ENCODE data around the gene BAZ2B. TPM values are rescaled to one million over a fixed set of nuclear protein-coding genes. Genes with fewer than 3 reads are reported as not detected.

The BAZ2B gene
- total and polyA plus RNA-seq, 2 experiments from 2014 or later: 51.7 to 62.9 TPM

GRCh38 chr2:159589286-159589685, 27.1 kb downstream of the BAZ2B start:
- H3K4me3 ChIP-seq: no peak overlapping the region
- H2AFZ ChIP-seq: no peak overlapping the region
- no peaks in the 10 kb centered on the region for H3K9me2 ChIP-seq (ENCODE audit: insufficient read depth)
- TF ChIP-seq ZNF114 (CRISPR knock-in tag; IDR thresholded peaks at IDR 0.05): no peak
- no peak for TF ChIP-seq STAT1 (IDR thresholded peaks at IDR 0.05; ENCODE audit: unreplicated experiment)
- TF ChIP-seq ETS1 (IDR thresholded peaks at IDR 0.05): no peak
- TF ChIP-seq POLR2AphosphoS5 (IDR thresholded peaks at IDR 0.05; ENCODE audit: low read depth): no peak
- TF ChIP-seq JUNB (IDR thresholded peaks at IDR 0.05; ENCODE audit: unreplicated experiment): no peak
- TF ChIP-seq ZNF331 (CRISPR knock-in tag; IDR thresholded peaks at IDR 0.05; ENCODE audit: low read depth): no peak
- H3K27ac Mint-ChIP-seq: no peak overlapping the region
- H3F3A ChIP-seq (replicated peaks; ENCODE audit: low read depth): no peaks in the 10 kb centered on the region
- H3K27me3 Mint-ChIP-seq (ENCODE audit: insufficient read depth, low read depth, poor library complexity): peaks cover 3% of the 10 kb centered on the region
- H3K27me3 ChIP-seq (ENCODE audit: insufficient read depth): no peaks in the 10 kb centered on the region
- H3K4me2 ChIP-seq: no peak overlapping the region
- H3K27ac ChIP-seq (ENCODE audit: low read depth): no peak overlapping the region
- no peaks in the 10 kb centered on the region for H3K4me1 ChIP-seq (ENCODE audit: insufficient read depth)
- H3K9me3 Mint-ChIP-seq: no peaks in the 10 kb centered on the region
- DNase-seq (ENCODE audit: low spot score): no peak
- peaks cover 93% of the 10 kb centered on the region for H3K79me2 ChIP-seq (replicated peaks; ENCODE audit: insufficient read depth)
- peaks cover 7% of the 10 kb centered on the region; the same call in 2 of the 3 replicates for H3K36me3 Mint-ChIP-seq (ENCODE audit: low read depth)
- no peak for ATAC-seq
- peaks cover 5% of the 10 kb centered on the region; the same call in 2 of the 3 replicates for H3K4me1 Mint-ChIP-seq
- H3K4me3 Mint-ChIP-seq: no peak overlapping the region
- no peaks in the 10 kb centered on the region for H3K36me3 ChIP-seq (ENCODE audit: insufficient read depth)
- no peaks in the 10 kb centered on the region; the same call in 1 of the 2 replicates for H4K20me1 ChIP-seq (replicated peaks; ENCODE audit: insufficient read depth)

GRCh38 chr2:159586034-159586433, 30.3 kb downstream of the BAZ2B start:
- Histone ChIP-seq H4K20me1 (replicated peaks; ENCODE audit: insufficient read depth) (no peaks in the 10 kb centered on the region; the same call in 1 of the 2 replicates), H3K27me3 (ENCODE audit: insufficient read depth) (no peaks in the 10 kb centered on the region), H3K4me3 (no peak overlapping the region), H3K27ac (ENCODE audit: low read depth) (no peak overlapping the region), H2AFZ (no peak overlapping the region), H3K79me2 (replicated peaks; ENCODE audit: insufficient read depth) (peaks cover 84% of the 10 kb centered on the region), H3K4me2 (no peak overlapping the region), H3K4me1 (ENCODE audit: insufficient read depth) (no peaks in the 10 kb centered on the region), H3K9me2 (ENCODE audit: insufficient read depth) (no peaks in the 10 kb centered on the region), H3F3A (replicated peaks; ENCODE audit: low read depth) (no peaks in the 10 kb centered on the region), H3K36me3 (ENCODE audit: insufficient read depth) (no peaks in the 10 kb centered on the region; the same call in 1 of the 2 replicates)
- Mint-ChIP-seq H3K4me3 (no peak overlapping the region), H3K9me3 (peaks cover 8% of the 10 kb centered on the region; the same call in 2 of the 3 replicates), H3K27ac (no peak overlapping the region), H3K27me3 (ENCODE audit: insufficient read depth, low read depth, poor library complexity) (no peaks in the 10 kb centered on the region), H3K36me3 (ENCODE audit: low read depth) (peaks cover 19% of the 10 kb centered on the region), H3K4me1 (no peaks in the 10 kb centered on the region; the same call in 2 of the 3 replicates)
- DNase-seq (ENCODE audit: low spot score) (no peak), ATAC-seq (no peak)
- TF ChIP-seq STAT1 (IDR thresholded peaks at IDR 0.05; ENCODE audit: unreplicated experiment) (no peak), ZNF462 (CRISPR knock-in tag; IDR thresholded peaks at IDR 0.05) (no peak), EZH2phosphoT487 (IDR thresholded peaks at IDR 0.05; ENCODE audit: unreplicated experiment) (no peak), JUNB (IDR thresholded peaks at IDR 0.05; ENCODE audit: unreplicated experiment) (no peak), EZH2 (IDR thresholded peaks at IDR 0.05; ENCODE audit: low read depth, unreplicated experiment) (no peak), ZNF114 (CRISPR knock-in tag; IDR thresholded peaks at IDR 0.05) (no peak), REST (IDR thresholded peaks at IDR 0.05; ENCODE audit: unreplicated experiment) (no peak), ZNF331 (CRISPR knock-in tag; IDR thresholded peaks at IDR 0.05; ENCODE audit: low read depth) (no peak)

Data from GM23338 (cell line).